GM21786 (cell line): Measurements from ENCODE around the gene BTN2A1.
A peak's percentile ranks its signal among the peaks of the same experiment; 100 is the strongest.
"Not testable (repeated sequence)": the region's sequence is repeated elsewhere in the genome, so short reads cannot be mapped to it uniquely, and the experiment has no call there.

ENCODE experiments used
- ATAC-seq: cut with Tn5 transposase; IDR thresholded peaks from one replicate; pipeline ENCODE4 v1.9.1; 2021; ENCODE audit not compliant: unreplicated experiment

BTN2A1 gene

DNA sequence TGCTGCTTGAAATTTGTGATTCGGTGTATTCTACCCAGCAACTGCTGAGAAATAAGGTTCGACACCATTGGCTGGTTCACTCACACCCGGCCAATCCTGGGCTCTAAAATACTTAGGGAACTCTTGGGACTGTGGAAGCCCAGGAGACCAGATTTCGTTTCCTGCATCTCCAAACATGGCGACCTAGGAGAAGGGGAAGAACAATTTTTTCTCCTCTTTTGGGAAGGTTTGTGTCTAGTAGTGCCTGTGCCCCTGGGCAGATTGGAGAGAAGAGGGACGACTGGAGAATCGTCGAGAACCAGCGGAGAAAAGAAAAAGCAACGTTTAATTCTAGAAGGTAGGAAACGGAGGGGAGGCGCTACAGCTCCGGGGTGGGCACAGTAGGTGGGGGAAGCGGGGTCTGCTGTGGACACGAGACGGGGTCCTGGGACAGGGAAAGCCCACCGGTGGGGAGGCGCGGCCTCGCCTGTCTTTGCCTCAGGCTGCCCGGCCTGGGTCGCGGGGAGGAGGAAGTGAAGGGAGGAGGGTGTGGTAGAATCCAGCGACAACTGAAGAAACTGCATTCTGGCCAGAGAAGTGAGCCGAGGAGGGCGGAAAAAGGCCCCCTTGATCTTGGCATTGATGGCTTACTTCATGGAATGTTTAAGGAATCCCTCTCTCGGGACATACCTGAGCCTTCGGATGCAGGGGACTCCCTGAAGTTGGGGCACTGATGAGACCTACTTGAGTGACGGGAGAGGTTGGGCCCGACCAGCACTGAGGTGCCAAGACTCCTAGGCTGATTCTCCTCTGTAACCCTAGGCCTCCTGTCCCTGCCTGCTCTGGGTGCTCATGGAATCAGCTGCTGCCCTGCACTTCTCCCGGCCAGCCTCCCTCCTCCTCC, at the start of gene BTN2A1:
Gene BTN2A1 (plus strand): TSS at position 150 of the 883 bp plus-strand sequence. CDS start 682 bp downstream, at position 832.
- peak; percentile 98 for ATAC-seq

DNA sequence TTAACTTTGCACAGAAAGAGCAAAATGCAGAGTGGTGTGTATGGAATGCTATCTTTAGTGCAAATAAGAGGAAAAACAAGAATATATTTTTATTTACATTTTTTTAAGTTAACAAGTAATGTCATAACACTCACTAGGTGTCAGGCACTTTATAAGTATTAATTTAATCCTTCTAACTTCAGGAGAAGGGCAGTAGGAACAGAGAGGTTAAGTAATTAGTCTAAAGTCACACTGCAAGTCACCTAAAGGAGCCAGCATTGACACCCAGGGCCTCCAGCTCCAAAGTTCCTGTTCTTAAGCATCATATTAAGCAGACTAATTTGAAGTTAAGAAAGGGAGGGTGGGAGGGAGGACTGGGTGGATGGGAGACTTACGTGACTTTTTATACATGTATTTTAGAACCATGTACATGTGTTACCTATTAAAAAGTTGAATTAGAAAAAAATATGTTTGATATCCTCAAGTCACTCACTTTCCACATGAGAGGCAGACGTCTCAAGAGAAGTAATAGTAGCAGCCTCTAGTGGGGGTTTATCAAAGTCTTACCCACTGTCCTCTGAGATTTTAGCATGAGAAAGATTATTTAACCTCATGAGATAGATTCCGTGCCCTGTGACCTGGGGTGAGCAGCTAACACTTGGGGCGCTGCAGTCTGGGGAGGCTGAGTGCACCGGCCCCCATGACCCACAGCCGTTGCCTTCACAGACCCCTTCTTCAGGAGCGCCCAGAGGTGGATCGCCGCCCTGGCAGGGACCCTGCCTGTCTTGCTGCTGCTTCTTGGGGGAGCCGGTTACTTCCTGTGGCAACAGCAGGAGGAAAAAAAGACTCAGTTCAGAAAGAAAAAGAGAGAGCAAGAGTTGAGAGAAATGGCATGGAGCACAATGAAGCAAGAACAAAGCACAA, 48.7 kb upstream of the BTN2A1 start:
- no peak for ATAC-seq

DNA sequence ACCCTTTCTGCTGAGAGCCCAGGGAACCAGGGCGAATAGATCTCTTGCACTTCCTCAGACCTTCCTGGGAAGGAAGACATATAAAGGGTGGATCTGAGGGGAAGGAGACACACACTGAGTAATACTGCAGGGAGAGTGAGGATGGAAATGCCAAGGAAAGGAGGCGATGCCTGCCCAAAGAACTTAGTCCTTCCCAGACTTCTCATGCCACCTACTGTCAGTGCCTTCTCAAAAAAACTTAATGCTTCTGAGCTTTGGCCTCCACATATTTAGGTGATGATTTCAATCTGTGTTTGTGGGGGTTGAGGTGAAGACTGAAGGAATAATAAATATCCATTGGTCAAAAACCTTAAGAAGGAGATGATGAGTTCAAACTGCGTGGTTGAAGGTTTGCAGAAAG, 46.0 kb upstream of the BTN2A1 start:
- ATAC-seq, result no peak

DNA sequence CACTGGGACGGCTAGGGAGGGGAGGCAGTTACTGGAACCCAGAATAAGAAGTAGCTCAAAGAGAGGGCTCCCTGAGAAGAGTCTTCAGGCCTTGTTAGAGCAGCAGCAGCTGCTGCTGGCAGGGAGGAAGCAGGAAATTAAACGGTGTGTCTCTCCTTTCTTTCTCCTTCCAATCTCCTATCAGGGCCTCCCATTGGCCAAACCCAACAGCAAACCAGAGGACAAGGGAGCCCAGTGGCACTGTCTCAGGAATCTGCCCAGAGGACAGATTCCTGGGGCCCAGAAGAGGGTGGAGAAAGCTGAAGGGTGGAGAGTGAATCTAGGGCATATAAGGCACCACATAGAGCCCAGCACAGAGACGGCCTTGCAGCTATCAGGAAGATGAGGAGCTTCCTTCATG, 45.5 kb upstream of the BTN2A1 start:
- ATAC-seq, result no peak

DNA sequence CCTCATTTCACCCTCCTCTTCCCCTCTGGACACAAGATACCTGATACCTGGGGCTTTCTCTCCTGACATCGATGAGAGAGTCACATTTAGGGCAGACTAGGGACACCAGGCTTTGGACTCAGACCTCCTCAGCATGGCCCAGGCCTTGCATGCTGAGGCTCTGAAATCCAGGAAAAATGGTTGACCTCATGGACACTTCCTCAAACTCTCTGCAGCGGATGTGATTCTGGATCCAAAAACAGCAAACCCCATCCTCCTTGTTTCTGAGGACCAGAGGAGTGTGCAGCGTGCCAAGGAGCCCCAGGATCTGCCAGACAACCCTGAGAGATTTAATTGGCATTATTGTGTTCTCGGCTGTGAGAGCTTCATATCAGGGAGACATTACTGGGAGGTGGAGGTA, 44.8 kb upstream of the BTN2A1 start:
- no peak for ATAC-seq

DNA sequence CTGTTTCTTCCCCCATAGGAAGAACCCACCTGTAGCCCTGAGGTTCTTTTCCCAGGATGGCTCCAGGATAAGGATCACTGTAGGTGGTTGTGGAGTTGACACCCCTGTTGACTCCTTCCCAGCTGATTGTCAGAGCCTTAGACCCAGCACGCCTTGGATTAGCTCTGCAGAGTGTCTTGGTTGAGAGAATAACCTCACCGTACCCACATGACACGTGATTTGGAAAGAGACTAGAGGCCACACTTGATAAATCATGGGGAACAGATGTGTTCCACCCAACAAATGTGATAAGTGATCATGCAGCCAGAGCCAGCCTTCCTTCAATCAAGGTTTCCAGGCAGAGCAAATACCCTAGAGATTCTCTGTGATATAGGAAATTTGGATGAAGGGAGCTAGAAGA, 43.5 kb upstream of the BTN2A1 start:
- no peak for ATAC-seq

DNA sequence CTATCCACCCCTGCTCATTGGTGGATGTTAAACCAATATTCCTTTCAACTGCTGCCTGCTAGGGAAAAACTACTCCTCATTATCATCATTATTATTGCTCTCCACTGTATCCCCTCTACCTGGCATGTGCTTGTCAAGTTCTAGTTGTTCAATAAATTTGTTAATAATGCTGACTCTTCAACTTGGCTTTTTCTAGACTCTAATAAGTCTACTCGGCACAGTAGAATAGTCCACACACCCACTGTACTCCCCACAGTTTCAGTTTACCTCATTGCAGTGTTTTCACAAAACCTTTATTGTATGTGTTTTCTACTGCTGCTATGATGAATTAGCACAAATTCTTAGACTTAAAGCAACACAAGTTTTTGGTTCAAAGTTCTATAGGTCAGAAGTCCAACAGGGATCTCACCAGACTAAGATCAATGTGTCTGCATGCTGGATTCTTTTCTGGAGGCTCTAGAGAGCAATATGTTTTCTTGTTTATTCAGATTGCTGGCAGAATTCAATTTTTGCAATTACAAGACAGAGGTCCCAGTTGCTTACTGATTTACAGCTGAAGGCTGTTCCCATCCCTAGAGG, 42.6 kb upstream of the BTN2A1 start:
- ATAC-seq, result no peak

DNA sequence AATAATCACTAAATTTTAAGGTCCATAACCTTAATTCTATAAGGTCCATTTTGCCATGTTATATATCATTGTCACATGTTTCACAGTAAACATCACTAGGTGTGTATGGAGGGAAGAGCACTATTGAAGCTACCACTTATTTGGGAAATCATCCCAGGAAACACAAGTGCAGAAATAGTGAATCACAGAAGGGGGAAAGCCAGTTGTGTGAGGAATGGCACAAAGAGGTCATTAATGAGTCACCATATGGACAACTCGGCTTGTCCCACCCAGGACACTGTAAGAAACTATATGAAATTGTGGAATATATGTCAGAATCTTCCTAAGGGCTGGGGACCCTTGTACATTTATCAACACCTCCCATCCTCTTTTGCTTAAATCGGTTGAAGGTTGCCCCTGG, 42.0 kb upstream of the BTN2A1 start:
- no peak for ATAC-seq

DNA sequence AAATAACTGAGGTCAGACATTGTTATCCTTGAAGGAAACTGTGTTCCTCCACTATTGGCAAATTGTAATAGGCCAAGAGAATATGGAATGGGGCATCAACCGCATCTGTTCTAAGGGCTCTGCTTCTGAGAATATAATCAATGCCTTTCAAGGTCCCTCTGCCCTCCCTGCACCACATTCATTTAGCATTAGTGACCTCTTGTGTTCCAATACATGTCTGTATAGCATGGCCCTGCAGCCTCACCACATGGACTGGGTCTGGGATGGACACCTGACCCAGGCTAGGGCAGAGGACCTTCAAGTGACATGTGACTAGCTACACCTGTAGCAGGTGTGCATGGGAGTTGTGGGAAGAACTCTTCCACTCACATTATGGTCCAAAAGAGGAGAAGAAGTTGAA, 41.5 kb upstream of the BTN2A1 start:
- no peak for ATAC-seq

DNA sequence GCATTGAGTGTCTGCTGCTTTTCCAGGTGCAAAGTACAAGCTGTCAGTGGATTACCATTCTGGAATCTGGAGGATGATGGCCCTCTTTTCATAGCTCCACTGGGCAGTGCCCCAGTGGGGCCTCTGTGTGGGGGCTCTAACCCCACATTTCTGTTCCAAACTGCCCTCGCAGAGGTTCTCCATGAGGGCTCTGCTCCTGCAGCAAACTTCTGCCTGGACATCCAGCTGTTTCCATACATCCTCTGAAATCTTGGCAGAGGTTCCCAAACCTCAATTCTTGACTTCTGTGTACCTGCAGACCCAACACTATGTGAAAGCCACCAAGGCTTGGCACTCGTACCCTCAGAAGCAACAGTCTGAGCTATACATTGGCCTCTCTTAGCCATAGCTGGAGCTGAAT, 39.7 kb upstream of the BTN2A1 start:
- not testable (repeated sequence) for ATAC-seq

DNA sequence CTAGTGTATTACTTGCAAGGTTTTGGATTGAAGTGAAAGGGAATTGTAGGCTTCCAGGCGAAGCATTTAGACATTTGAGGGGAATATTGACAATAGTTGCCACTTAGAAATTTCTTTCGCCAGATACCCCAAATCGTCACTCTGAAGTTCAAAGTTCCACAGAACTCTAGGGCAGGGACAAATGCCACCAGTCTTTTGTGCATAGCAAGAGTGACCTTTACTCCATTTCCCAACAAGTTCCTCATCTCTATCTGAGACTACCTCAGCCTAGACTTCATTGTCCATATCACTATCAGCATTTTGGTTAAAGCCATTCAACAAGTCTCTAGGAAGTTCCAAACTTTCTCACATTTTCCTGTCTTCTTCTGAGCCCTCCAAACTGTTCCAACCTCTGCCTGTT, 39.0 kb upstream of the BTN2A1 start:
- ATAC-seq, result not testable (repeated sequence)

DNA sequence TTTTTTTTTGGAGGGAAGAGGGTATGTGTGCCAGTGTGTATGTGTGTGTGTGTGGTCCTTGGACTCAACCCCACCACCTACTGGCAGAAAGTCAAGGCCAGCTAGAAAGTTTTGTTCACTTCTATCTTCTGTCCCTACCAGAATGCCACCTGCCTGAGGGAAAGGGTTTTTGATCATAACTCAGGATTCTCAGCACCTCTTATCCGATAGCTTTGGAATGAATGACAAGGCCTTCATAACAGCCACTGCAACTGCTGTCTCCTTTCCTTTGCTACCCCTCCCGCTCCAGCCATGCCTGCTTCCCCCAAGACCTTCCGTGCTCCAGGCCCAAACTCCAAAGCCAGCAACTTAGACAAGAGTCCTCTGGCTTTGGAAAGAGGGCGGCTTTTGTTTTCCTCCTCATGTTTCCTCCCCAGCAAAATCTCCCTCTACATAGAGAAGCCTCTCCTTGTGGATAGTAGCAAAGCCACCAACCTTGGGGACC, 37.0 kb upstream of the BTN2A1 start:
- no peak for ATAC-seq

DNA sequence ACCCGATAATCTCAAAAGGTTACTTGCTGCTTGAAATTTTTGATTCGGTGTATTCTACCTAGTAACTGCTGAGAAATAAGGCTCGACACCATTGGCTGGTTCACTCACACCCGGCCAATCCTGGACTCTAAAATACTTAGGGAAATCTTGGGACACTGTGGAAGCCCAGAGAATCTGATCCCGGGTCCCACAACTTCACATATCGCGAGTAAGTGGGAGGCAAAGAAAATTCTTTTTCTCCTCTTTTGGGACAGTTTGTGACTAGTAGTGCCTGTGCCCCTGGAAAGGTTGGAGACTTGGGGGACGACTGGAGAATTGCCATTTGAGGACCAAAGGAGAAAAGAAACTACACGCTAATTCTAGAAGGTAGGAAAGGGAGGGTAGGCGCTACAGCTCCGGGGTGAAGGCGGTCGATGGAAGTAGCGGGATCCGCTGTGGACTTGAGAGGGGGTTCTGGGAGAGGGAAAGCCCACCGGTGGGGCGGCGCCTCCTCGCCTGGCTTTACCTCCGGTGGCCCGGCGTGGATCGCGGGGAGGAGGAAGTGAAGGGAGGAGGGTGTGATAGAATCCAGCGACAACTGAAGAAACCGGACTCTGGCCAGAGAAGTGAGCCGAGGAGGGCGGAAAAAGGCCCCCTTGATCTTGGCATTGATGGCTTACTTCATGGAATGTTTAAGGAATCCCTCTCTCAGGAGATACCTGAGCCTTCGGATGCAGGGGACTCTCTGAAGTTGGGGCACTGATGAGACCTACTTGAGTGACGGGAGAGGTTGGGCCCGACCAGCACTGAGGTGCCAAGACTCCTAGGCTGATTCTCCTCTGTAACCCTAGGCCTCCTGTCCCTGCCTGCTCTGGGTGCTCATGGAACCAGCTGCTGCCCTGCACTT, 36.3 kb upstream of the BTN2A1 start:
- peak; percentile 85 for ATAC-seq

DNA sequence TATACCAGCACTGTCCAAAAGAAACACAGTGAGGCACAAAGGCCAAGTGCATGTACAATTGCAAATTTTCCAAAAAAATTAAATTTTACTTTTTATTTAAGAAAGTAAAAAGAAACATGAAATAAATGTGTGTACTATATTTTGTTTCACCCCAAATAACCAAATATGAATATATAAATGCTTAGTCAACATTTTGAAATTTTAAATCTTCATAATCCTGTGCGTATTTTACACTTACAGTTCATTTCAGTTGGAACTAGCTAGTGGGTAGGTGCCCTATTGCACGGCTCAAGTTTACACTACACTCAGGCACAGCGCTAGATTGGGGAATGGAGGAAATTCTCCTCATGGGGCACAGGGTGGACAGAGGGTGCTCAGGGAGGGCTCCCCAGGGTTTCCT, 35.4 kb upstream of the BTN2A1 start:
- ATAC-seq, result no peak

DNA sequence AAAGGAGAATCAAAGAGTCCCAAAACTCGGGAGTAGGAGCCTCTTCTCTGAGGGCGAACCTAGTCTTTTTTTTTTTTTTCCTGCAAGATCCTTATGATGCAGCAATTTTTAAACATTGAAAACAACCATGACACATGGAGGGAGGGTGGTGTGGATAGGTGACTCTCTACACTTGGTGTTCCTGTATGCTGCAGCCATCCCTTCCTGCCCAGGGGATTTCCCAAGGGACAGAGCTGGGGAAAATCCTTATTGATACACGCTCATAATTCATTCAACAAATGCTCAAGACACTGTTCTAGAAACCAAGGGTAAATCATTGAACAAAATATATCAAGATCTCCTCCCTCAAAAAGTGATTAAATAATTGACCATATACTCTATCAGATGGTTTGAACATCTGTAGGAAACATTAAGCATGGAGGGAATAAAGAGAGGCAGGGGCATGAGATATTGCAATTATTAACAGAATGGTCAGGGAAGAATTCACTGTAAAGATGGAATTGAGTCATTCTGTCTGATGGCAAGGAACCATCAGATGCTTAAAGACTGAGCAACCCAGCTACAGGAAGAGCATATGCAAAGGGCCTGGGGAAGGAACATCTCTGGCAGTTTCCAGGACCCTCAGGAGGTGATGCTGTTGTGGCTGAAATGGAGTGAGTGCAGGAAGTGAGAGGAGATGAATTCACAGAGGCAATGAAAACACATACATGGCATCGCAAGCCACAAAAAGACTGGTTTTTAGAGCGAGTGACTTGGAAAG, 30.9 kb upstream of the BTN2A1 start:
- ATAC-seq, result no peak

DNA sequence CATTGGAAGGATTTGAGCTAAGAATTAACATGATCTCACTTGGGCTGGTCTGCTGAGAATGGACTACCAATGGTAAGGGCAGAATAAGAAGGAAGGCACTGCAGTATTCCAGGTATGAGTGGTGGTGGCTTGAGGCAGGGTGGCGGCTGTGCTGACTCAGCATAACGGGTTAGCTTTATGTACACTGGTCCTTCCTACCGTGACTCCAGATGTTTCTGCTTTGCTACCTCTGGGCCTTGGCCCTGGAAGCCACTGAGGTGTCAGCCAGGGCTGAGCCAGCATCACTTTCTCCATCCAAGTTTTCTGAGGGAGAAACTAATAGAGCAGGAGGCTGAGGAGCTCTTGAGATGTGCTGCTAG, 30.3 kb upstream of the BTN2A1 start:
- ATAC-seq, result no peak

DNA sequence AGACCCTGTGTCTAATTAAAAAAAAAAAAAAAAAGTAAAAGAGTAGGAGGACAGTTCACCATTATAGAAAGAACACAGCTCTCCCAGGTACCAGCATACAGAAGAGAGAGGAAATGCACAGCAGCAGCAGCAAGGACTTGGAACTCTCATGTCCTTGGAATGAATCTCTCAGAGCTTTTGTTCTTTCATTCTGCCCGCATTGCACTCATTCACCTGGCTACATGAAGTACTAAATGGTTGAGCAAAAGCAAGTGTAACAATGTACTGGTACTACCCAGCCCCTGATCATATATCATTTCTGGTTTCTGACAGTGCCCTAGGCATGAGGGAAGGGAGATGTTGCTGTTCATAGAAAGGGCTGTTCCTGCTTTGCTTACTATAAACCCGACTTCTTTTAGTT, 29.5 kb upstream of the BTN2A1 start:
- ATAC-seq, result no peak

DNA sequence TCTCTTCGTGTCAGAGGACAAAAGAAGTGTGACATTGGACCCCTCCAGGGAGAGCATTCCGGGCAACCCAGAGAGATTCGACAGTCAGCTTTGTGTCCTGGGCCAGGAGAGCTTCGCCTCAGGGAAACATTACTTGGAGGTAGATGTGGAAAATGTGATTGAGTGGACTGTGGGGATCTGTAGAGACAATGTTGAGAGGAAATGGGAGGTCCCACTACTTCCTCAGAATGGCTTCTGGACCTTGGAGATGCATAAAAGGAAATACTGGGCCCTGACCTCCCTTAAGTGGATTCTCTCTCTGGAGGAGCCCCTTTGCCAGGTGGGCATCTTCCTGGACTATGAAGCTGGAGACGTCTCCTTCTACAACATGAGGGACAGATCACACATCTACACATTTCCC, 27.0 kb upstream of the BTN2A1 start:
- no peak for ATAC-seq

DNA sequence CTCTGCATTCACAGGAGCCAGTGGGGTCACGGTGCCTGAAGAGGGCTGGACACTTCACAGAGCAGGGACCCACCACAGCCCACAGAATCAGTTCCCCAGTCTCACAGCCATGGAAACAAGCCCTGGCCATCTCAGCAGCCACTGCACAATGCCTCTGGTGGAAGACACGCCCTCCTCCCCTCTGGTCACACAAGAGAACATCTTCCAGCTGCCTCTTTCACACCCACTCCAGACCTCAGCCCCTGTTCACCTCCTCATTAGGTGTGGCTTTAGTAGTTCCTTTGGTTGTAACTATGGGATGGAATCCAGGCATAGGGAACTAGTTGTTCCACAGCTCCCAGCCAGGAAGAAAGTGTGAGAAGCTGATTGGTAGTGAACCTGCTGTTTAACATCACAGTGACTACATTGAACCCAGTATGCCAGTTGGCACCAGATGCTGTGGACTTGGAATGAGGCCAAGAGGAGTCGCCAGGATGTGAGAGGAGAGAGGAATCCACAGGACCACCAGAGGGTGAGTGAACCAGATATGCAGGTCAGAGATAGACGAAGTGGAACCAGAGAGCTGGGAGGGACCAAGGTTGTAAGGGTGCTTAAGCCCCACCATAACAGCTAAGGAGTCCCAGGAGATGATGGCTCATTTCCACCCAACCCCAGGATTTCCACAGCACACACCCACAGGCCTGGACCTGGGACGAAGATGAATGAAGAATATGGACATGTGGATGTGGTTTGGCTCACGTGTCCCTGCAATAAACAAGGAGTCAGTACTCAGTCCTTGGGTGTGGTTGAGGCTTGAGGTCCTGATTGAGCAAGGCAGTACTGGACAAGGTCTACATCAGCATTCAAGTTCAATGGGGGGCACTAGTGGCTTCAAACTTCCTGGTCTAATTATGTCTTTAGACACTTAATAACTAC, 26.2 kb upstream of the BTN2A1 start:
- ATAC-seq, result no peak
